Measurements from ENCODE around the gene PALB2. TPM values are rescaled to one million over a fixed set of nuclear protein-coding genes. Genes with fewer than 3 reads are reported as not detected.

The PALB2 gene
- total and polyA plus RNA-seq, 10 of the 15 experiments (the other 5 are each of a cell fraction or from before 2014, with no cell fraction given), result 9.2 to 24.6 (median 17.6) TPM

GRCh38 chr16:23670137-23670776 lies 29.1 kb upstream of the PALB2 start (continued):
- TF ChIP-seq ZNF687 (IDR thresholded peaks at IDR 0.05) (no peak), ELK1 (IDR thresholded peaks at IDR 0.05; ENCODE audit: low read depth, low read length) (no peak), RAD51 (IDR thresholded peaks at IDR 0.05) (no peak), SMAD1 (IDR thresholded peaks at IDR 0.05; ENCODE audit: low read depth, partially characterized antibody) (no peak), ZNF384 (IDR thresholded peaks at IDR 0.05; ENCODE audit: borderline replicate concordance, low read depth, low read length) (no peak), STAT3 (IDR thresholded peaks at IDR 0.05; ENCODE audit: low read depth, low read length) (0 out of 2 replicates have a peak, but pooled peaks have one; percentile 57), MYB (IDR thresholded peaks at IDR 0.05; ENCODE audit: borderline replicate concordance, low read depth, low read length) (no peak), MTA2 (IDR thresholded peaks at IDR 0.05; ENCODE audit: low read depth) (peak; percentile 94), CEBPZ (IDR thresholded peaks at IDR 0.05; ENCODE audit: low read depth, low read length) (no peak), STAT1 (conservative IDR thresholded peaks at IDR 0.05) (no peak), POLR2AphosphoS2 (IDR thresholded peaks at IDR 0.05; ENCODE audit: low read depth, low read length) (no peak), TCF7 (IDR thresholded peaks at IDR 0.05; ENCODE audit: borderline replicate concordance) (peak; percentile 86), SREBF1 (IDR thresholded peaks at IDR 0.05; ENCODE audit: low read length) (no peak), E2F4 (IDR thresholded peaks at IDR 0.05; ENCODE audit: low read depth, low read length) (no peak), CTCF (IDR thresholded peaks at IDR 0.05 in 2 of 3, conservative IDR thresholded peaks at IDR 0.05 in 1 of 3; ENCODE audit: control insufficient read depth in 2 of 3, extremely low read depth in 1 of 3, insufficient read depth in 1 of 3, low read depth in 3 of 3, low read length in 3 of 3) (no peak), DPF2 (IDR thresholded peaks at IDR 0.05) (peak; percentile 98)
